NB4 (cell line): ENCODE measurements around the gene BCKDHB.

ENCODE experiments used
- CTCF ChIP-seq: IDR thresholded peaks from one replicate; pipeline ENCODE4 v1.5.1; 2012; ENCODE audit warnings: low read depth, low read length
- MAX ChIP-seq: IDR thresholded peaks from 2 replicates; pipeline ENCODE4 v1.6.1; 2011; ENCODE audit warnings: low read depth, low read length
- POLR2A ChIP-seq: IDR thresholded peaks from 2 replicates; pipeline ENCODE4 v1.6.1; 2011; ENCODE audit warnings: mild to moderate bottlenecking; ENCODE audit not compliant: insufficient read length; ENCODE audit errors: extremely low read depth

GRCh38 chr6:80336911-80337310 lies 230.4 kb downstream of the BCKDHB start:
- TF ChIP-seq CTCF = no peak
- TF ChIP-seq POLR2A = no peak
- no peak for TF ChIP-seq MAX
